ENCODE results near the gene ANKRD63.
A peak's percentile ranks its signal among the peaks of the same experiment; 100 is the strongest.

The ANKRD63 gene

GRCh38 chr15:40257656-40258450, 25.0 kb downstream of the ANKRD63 start:
- DNase-seq (ENCODE audit: low read depth in 2 of 2) = no peak

GRCh38 chr15:40256638-40257235, 26.1 kb downstream of the ANKRD63 start:
- peak; percentile 24 to 29 for DNase-seq (ENCODE audit: low read depth in 2 of 2)

- DNase-seq (ENCODE audit: low read depth in 2 of 2) = no peak
These were observed 27.8 kb downstream of the ANKRD63 start for GRCh38 chr15:40255033-40255432.

- no peak for DNase-seq (ENCODE audit: low read depth in 2 of 2)
These were observed 28.4 kb downstream of the ANKRD63 start for GRCh38 chr15:40254452-40254851.

- DNase-seq (ENCODE audit: low read depth in 2 of 2) = no peak
These were observed 29.6 kb downstream of the ANKRD63 start for GRCh38 chr15:40253167-40253790.

- DNase-seq (ENCODE audit: low read depth in 2 of 2) = no peak
These were observed 30.3 kb downstream of the ANKRD63 start for GRCh38 chr15:40252438-40253166.

GRCh38 chr15:40252141-40252437, 30.8 kb downstream of the ANKRD63 start:
- DNase-seq (ENCODE audit: low read depth in 2 of 2) = no peak

GRCh38 chr15:40251486-40252140, 31.3 kb downstream of the ANKRD63 start:
- DNase-seq (ENCODE audit: low read depth in 2 of 2) = no peak

- DNase-seq (ENCODE audit: low read depth in 2 of 2) = no peak
These were observed 31.9 kb downstream of the ANKRD63 start for GRCh38 chr15:40250771-40251483.

GRCh38 chr15:40250304-40250656, 32.6 kb downstream of the ANKRD63 start:
- DNase-seq (ENCODE audit: low read depth in 2 of 2) = no peak

GRCh38 chr15:40249477-40250303, 33.2 kb downstream of the ANKRD63 start:
- no peak for DNase-seq (ENCODE audit: low read depth in 2 of 2)

GRCh38 chr15:40248006-40248783, 34.7 kb downstream of the ANKRD63 start:
- no peak for DNase-seq (ENCODE audit: low read depth in 2 of 2)

- no peak for DNase-seq (ENCODE audit: low read depth in 2 of 2)
These were observed 35.4 kb downstream of the ANKRD63 start for GRCh38 chr15:40247406-40247971.

- DNase-seq (ENCODE audit: low read depth in 2 of 2) = no peak
These were observed 36.2 kb downstream of the ANKRD63 start for GRCh38 chr15:40246496-40247280.

- DNase-seq (ENCODE audit: low read depth in 2 of 2) = no peak
These were observed 37.0 kb downstream of the ANKRD63 start for GRCh38 chr15:40245666-40246450.

GRCh38 chr15:40244961-40245523, 37.8 kb downstream of the ANKRD63 start:
- DNase-seq (ENCODE audit: low read depth in 2 of 2) = no peak

- DNase-seq (ENCODE audit: low read depth in 2 of 2) = no peak
These were observed 39.6 kb downstream of the ANKRD63 start for GRCh38 chr15:40243126-40243810.

Data from fibroblast of skin of left quadriceps (primary cell).